GM21717 (cell line): Measurements from ENCODE around the gene ZSCAN20.
"Not testable (repeated sequence)": the region's sequence is repeated elsewhere in the genome, so short reads cannot be mapped to it uniquely, and the experiment has no call there.

ENCODE experiments used
- ATAC-seq: cut with Tn5 transposase; IDR thresholded peaks from one replicate; pipeline ENCODE4 v1.9.1; 2021; ENCODE audit warnings: mild to moderate bottlenecking, moderate library complexity; ENCODE audit not compliant: unreplicated experiment

Gene ZSCAN20

GRCh38 chr1:33473900-33474299, 1.5 kb downstream of the ZSCAN20 start:
- no peak for ATAC-seq

GRCh38 chr1:33477451-33477850, 5.0 kb downstream of the ZSCAN20 start:
- ATAC-seq, result no peak

- ATAC-seq, result no peak
Measured at GRCh38 chr1:33482412-33482811, 10.0 kb downstream of the ZSCAN20 start.

GRCh38 chr1:33488624-33489023, 16.2 kb downstream of the ZSCAN20 start:
- no peak for ATAC-seq

- no peak for ATAC-seq
Measured at GRCh38 chr1:33494929-33495328, 22.5 kb downstream of the ZSCAN20 start.

GRCh38 chr1:33497410-33497809, 25.0 kb downstream of the ZSCAN20 start:
- ATAC-seq, result no peak

GRCh38 chr1:33500547-33500946, 28.1 kb downstream of the ZSCAN20 start:
- ATAC-seq, result no peak

- no peak for ATAC-seq
Measured at GRCh38 chr1:33501309-33501708, 28.9 kb downstream of the ZSCAN20 start.

GRCh38 chr1:33501774-33502173, 29.3 kb downstream of the ZSCAN20 start:
- no peak for ATAC-seq

GRCh38 chr1:33502726-33503125, 30.3 kb downstream of the ZSCAN20 start:
- no peak for ATAC-seq

- no peak for ATAC-seq
Measured at GRCh38 chr1:33503506-33503905, 31.1 kb downstream of the ZSCAN20 start.

GRCh38 chr1:33507661-33508060, 35.2 kb downstream of the ZSCAN20 start:
- ATAC-seq, result no peak

GRCh38 chr1:33508151-33508550, 35.7 kb downstream of the ZSCAN20 start:
- no peak for ATAC-seq

GRCh38 chr1:33509276-33509675, 36.8 kb downstream of the ZSCAN20 start:
- ATAC-seq, result not testable (repeated sequence)

GRCh38 chr1:33512226-33513011, 40.0 kb downstream of the ZSCAN20 start:
- ATAC-seq, result no peak

- no peak for ATAC-seq
Measured at GRCh38 chr1:33515112-33515511, 42.7 kb downstream of the ZSCAN20 start.

- ATAC-seq, result no peak
Measured at GRCh38 chr1:33515607-33516006, 43.2 kb downstream of the ZSCAN20 start.

GRCh38 chr1:33516428-33516827, 44.0 kb downstream of the ZSCAN20 start:
- no peak for ATAC-seq

- ATAC-seq, result no peak
Measured at GRCh38 chr1:33516891-33517567, 44.6 kb downstream of the ZSCAN20 start.

GRCh38 chr1:33517596-33518250, 45.3 kb downstream of the ZSCAN20 start:
- ATAC-seq, result no peak

- no peak for ATAC-seq
Measured at GRCh38 chr1:33519240-33519884, 46.9 kb downstream of the ZSCAN20 start.
